ENCODE measurements around the gene YWHAE.

DNA sequence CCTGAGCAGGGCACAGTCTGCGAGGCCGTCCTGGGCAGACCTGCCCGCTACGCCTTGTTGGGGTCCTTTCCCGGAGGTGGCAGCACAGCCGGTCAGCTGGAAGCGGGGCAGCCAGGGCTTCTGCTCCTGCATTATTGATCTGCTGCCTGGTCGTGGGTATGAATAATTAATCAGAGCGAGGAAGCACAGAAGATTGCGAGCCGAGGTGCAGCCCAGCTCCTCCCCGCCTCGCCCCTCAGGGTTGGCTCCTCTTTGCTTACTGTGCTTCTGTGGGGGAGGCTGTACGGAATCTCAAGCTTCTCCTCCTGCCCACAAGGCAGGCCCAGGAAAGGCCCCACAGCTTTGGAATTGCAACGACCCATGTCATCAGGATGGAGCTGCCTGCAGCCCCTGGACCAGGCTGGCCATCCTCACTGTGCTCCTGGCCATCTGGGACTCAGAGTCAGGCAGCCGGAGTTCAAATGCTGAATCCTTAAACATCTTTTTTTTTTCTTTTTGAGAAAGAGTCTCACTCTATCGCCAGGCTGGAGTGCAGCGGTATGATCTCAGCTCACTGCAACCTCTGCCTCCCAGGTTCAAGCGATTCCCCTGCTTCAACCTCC, 95.0 kb downstream of the YWHAE start:
- TF ChIP-seq ZNF396 (CRISPR knock-in tag; IDR thresholded peaks at IDR 0.05; ENCODE audit: borderline replicate concordance), result no peak
- no peak for TF ChIP-seq ZNF317 (CRISPR knock-in tag; IDR thresholded peaks at IDR 0.05; ENCODE audit: borderline replicate concordance, low read depth)
- TF ChIP-seq ETV6 (CRISPR knock-in tag; IDR thresholded peaks at IDR 0.05), result no peak
- TF ChIP-seq CTCF (IDR thresholded peaks at IDR 0.05), result no peak
- no peak for TF ChIP-seq MAX (CRISPR knock-in tag; IDR thresholded peaks at IDR 0.05)
- TF ChIP-seq ZNF416 (CRISPR knock-in tag; IDR thresholded peaks at IDR 0.05), result no peak
- TF ChIP-seq ATF3 (CRISPR knock-in tag; conservative IDR thresholded peaks at IDR 0.05), result no peak
- TF ChIP-seq TCF7 (CRISPR knock-in tag; IDR thresholded peaks at IDR 0.05; ENCODE audit: low read depth), result no peak
- TF ChIP-seq NR1H2 (CRISPR knock-in tag; IDR thresholded peaks at IDR 0.05), result no peak
- TF ChIP-seq NR2C2 (CRISPR knock-in tag; IDR thresholded peaks at IDR 0.05), result no peak
- TF ChIP-seq NFYB (CRISPR knock-in tag; conservative IDR thresholded peaks at IDR 0.05; ENCODE audit: low read depth), result no peak
- no peak for TF ChIP-seq USF2 (CRISPR knock-in tag; IDR thresholded peaks at IDR 0.05)

Measured in WTC11 (cell line).